Activated CD4-positive, alpha-beta memory T cell treated with anti-CD3 and anti-CD28 coated beads for 36 hours (primary cell): Measurements from ENCODE around the gene ZNF837. TPM values are rescaled to one million over a fixed set of nuclear protein-coding genes. Genes with fewer than 3 reads are reported as not detected.
"Not testable (repeated sequence)": the region's sequence is repeated elsewhere in the genome, so short reads cannot be mapped to it uniquely, and the experiment has no call there.

Experiments used
- CTCF ChIA-PET: fragments of 350-600 bp; sonication (Branson Sonifier 250); formaldehyde crosslinking; loops from one replicate; lab custom pipeline; 2021; ENCODE audit warnings: antibody characterized with exemption, inconsistent platforms; lab: Charles Lee
- POLR2A ChIA-PET: fragments of 350-600 bp; sonication (Branson Sonifier 250); formaldehyde crosslinking; loops from one replicate; lab custom pipeline; 2021; ENCODE audit warnings: antibody characterized with exemption; lab: Charles Lee
- DNase-seq: peaks from one replicate; pipeline ENCODE4 v3.0.0-alpha.2; 2020
- H3K27ac Mint-ChIP-seq: one replicate; pipeline ENCODE4 v1.8.0; 2021; ENCODE audit warnings: mixed read lengths
- H3K27me3 Mint-ChIP-seq: one replicate; pipeline ENCODE4 v1.8.0; 2021; ENCODE audit warnings: mixed read lengths
- H3K36me3 Mint-ChIP-seq: one replicate; pipeline ENCODE4 v1.8.0; 2021; ENCODE audit warnings: mixed read lengths
- H3K4me1 Mint-ChIP-seq: one replicate; pipeline ENCODE4 v1.8.0; 2021; ENCODE audit warnings: low read depth, mixed read lengths
- H3K4me3 Mint-ChIP-seq: one replicate; pipeline ENCODE4 v1.8.0; 2021; ENCODE audit warnings: mild to moderate bottlenecking, mixed read lengths
- H3K9me3 Mint-ChIP-seq: one replicate; pipeline ENCODE4 v1.8.0; 2021; ENCODE audit warnings: mixed read lengths
- intact Hi-C: fragments of 100-400 bp; cut with micrococcal nuclease; formaldehyde crosslinking; loops from one replicate; pipeline ENCODE4 v1.15.1; 2023
- total RNA-seq, 2 experiments: library from RNA; stranded (reverse); gene quantifications; one replicate each; pipeline ENCODE4 v1.2.3, GENCODE V29; 2021

ZNF837 gene
- total RNA-seq, 2 experiments from 2014 or later, result 2.1 to 2.4 TPM

- Mint-ChIP-seq H3K27me3 (peaks cover 4% of the 10 kb centered on the region), H3K36me3 (peaks cover 4% of the 10 kb centered on the region), H3K9me3 (no peaks in the 10 kb centered on the region), H3K27ac (no peak within 1 kb of the TSS), H3K4me1 (peaks cover 19% of the 10 kb centered on the region), H3K4me3 (no peak within 1 kb of the TSS)
- ChIA-PET CTCF (no interaction called here), POLR2A (no interaction called here)
- no peak for DNase-seq
- intact Hi-C loops, result no loop called here
These were observed 27.8 kb downstream of the ZNF837 start, which contains the start of gene A1BG for GRCh38 chr19:58352760-58353671. TSS of gene A1BG (minus strand) at chr19:58353492. CDS start at chr19:58353437, 55 bp downstream.

- intact Hi-C loops, result no loop called here
- peaks cover 20% of the 10 kb centered on the region for H3K4me1 Mint-ChIP-seq
These were observed 28.7 kb downstream of the ZNF837 start for GRCh38 chr19:58351990-58352755.

GRCh38 chr19:58351558-58351878 is 29.3 kb downstream of the ZNF837 start:
- intact Hi-C loops, result no loop called here

More at GRCh38 chr19:58351990-58352755, 28.7 kb downstream of the ZNF837 start:
- no peak overlapping the region for H3K4me3 Mint-ChIP-seq
- H3K27me3 Mint-ChIP-seq, result peaks cover 4% of the 10 kb centered on the region
- CTCF ChIA-PET, result no interaction called here
- POLR2A ChIA-PET, result no interaction called here
- DNase-seq, result no peak
- H3K9me3 Mint-ChIP-seq, result no peaks in the 10 kb centered on the region
- no peak overlapping the region for H3K27ac Mint-ChIP-seq
- H3K36me3 Mint-ChIP-seq, result peaks cover 4% of the 10 kb centered on the region

GRCh38 chr19:58350871-58351557 is 29.8 kb downstream of the ZNF837 start:
- intact Hi-C loops, result no loop called here
- H3K4me3 Mint-ChIP-seq, result no peak overlapping the region
- ChIA-PET CTCF (no interaction called here), POLR2A (no interaction called here)
- H3K9me3 Mint-ChIP-seq, result no peaks in the 10 kb centered on the region
- no peak overlapping the region for H3K27ac Mint-ChIP-seq
- peaks cover 4% of the 10 kb centered on the region for H3K27me3 Mint-ChIP-seq
- no peak for DNase-seq
- peaks cover 19% of the 10 kb centered on the region for H3K4me1 Mint-ChIP-seq
- H3K36me3 Mint-ChIP-seq, result peaks cover 4% of the 10 kb centered on the region

More at GRCh38 chr19:58351558-58351878, 29.3 kb downstream of the ZNF837 start:
- H3K9me3 Mint-ChIP-seq, result no peaks in the 10 kb centered on the region
- H3K27me3 Mint-ChIP-seq, result peaks cover 4% of the 10 kb centered on the region
- no peak for DNase-seq
- no peak overlapping the region for H3K4me3 Mint-ChIP-seq
- CTCF ChIA-PET, result no interaction called here
- peaks cover 4% of the 10 kb centered on the region for H3K36me3 Mint-ChIP-seq
- no peak overlapping the region for H3K27ac Mint-ChIP-seq
- H3K4me1 Mint-ChIP-seq, result peaks cover 18% of the 10 kb centered on the region
- POLR2A ChIA-PET, result no interaction called here

- peaks cover 4% of the 10 kb centered on the region for H3K36me3 Mint-ChIP-seq
- ChIA-PET POLR2A (no interaction called here), CTCF (no interaction called here)
These were observed 30.6 kb downstream of the ZNF837 start for GRCh38 chr19:58350001-58350861.

GRCh38 chr19:58349590-58349989 is 31.2 kb downstream of the ZNF837 start:
- no peaks in the 10 kb centered on the region for H3K9me3 Mint-ChIP-seq
- peaks cover 4% of the 10 kb centered on the region for H3K27me3 Mint-ChIP-seq
- CTCF ChIA-PET, result no interaction called here
- H3K4me3 Mint-ChIP-seq, result no peak overlapping the region
- intact Hi-C loops, result loop anchor here (5.0 kb wide), 1 partner anchor 58 kb away; the partner anchor contains the start of gene ZNF584
- H3K4me1 Mint-ChIP-seq, result peaks cover 21% of the 10 kb centered on the region
- no peak overlapping the region for H3K27ac Mint-ChIP-seq
- peaks cover 4% of the 10 kb centered on the region for H3K36me3 Mint-ChIP-seq
- POLR2A ChIA-PET, result no interaction called here
- DNase-seq, result no peak

More at GRCh38 chr19:58350001-58350861, 30.6 kb downstream of the ZNF837 start:
- Mint-ChIP-seq H3K27ac (no peak overlapping the region), H3K9me3 (no peaks in the 10 kb centered on the region), H3K4me3 (no peak overlapping the region), H3K4me1 (peaks cover 21% of the 10 kb centered on the region), H3K27me3 (peaks cover 4% of the 10 kb centered on the region)
- intact Hi-C loops, result no loop called here
- DNase-seq, result no peak

GRCh38 chr19:58348080-58348479 is 32.8 kb downstream of the ZNF837 start:
- CTCF ChIA-PET, result interaction anchor here (1.2 to 2.1 kb wide), 3 partner anchors 8 to 171 kb away, joined by 3 to 8 read pairs (median 6); partner anchors contain the start of genes ZBTB45 and ZSCAN22
- H3K36me3 Mint-ChIP-seq, H3K9me3 Mint-ChIP-seq, H3K27ac Mint-ChIP-seq, H3K27me3 Mint-ChIP-seq: not testable (repeated sequence)
- peak; percentile 18 for DNase-seq
- POLR2A ChIA-PET, result interaction anchor here (0.6 to 2.3 kb wide), 3 partner anchors 15 to 34 kb away, joined by 3 to 12 read pairs (median 5); partner anchors contain the start of genes ZNF497, ZNF837 and ZSCAN22
- peaks cover 21% of the 10 kb centered on the region for H3K4me1 Mint-ChIP-seq
- intact Hi-C loops, result loop anchor here (5.0 kb wide), 1 partner anchor 59 kb away; the partner anchor contains the start of gene ZNF584
- H3K4me3 Mint-ChIP-seq, result peak overlapping the region; percentile 92

GRCh38 chr19:58346961-58347929 is 33.6 kb downstream of the ZNF837 start:
- POLR2A ChIA-PET, result interaction anchor here (0.7 to 2.3 kb wide), 6 partner anchors 8 to 128 kb away, joined by 3 to 12 read pairs (median 4); partner anchors contain the start of genes ZNF497, ZNF544 and ZNF837
- intact Hi-C loops, result loop anchor here (1.0 to 5.0 kb wide), 2 partner anchors 15 to 60 kb away; partner anchors contain the start of genes ZNF497 and ZNF584
- Mint-ChIP-seq H3K4me3 (peak overlapping the region; percentile 92), H3K27ac (peak overlapping the region; percentile 42), H3K9me3 (no peaks in the 10 kb centered on the region), H3K27me3 (peaks cover 4% of the 10 kb centered on the region), H3K36me3 (peaks cover 4% of the 10 kb centered on the region), H3K4me1 (peaks cover 21% of the 10 kb centered on the region)
- CTCF ChIA-PET, result interaction anchor here (0.9 to 2.1 kb wide), 6 partner anchors 9 to 172 kb away, joined by 3 to 8 read pairs (median 5); partner anchors contain the start of genes ZBTB45, ZNF544 and ZSCAN22
- peak; percentile 74 for DNase-seq

GRCh38 chr19:58345558-58345957 is 35.3 kb downstream of the ZNF837 start:
- Mint-ChIP-seq H3K27me3 (peaks cover 4% of the 10 kb centered on the region), H3K27ac (no peak overlapping the region)

More at GRCh38 chr19:58345558-58345957, 35.3 kb downstream of the ZNF837 start:
- intact Hi-C loops, result loop anchor here (5.0 kb wide), 1 partner anchor 62 kb away; the partner anchor contains the start of gene ZNF584
- Mint-ChIP-seq H3K36me3 (peaks cover 10% of the 10 kb centered on the region), H3K4me3 (peak overlapping the region; percentile 92), H3K4me1 (peaks cover 21% of the 10 kb centered on the region), H3K9me3 (no peaks in the 10 kb centered on the region)
- ChIA-PET POLR2A (no interaction called here), CTCF (interaction anchor here (1.5 kb wide), 1 partner anchor 16 kb away, joined by 7 read pairs; no protein-coding TSS in a partner anchor)
- no peak for DNase-seq
